Measurements from ENCODE around the gene ARHGAP33.

ARHGAP33 gene

GRCh38 chr19:35796645-35797542 lies 21.5 kb downstream of the ARHGAP33 start:
- Histone ChIP-seq H3K4me3 (ENCODE audit: low read length) (no peak overlapping the region), H3K27me3 (ENCODE audit: low read depth, low read length) (no peaks in the 10 kb centered on the region; the same call in 1 of the 2 replicates), H3K27ac (ENCODE audit: low read length) (no peak overlapping the region), H3K4me2 (ENCODE audit: low read length) (no peak overlapping the region), H3K9me3 (ENCODE audit: insufficient read depth, low read length) (no peaks in the 10 kb centered on the region), H3K4me1 (ENCODE audit: low read length) (no peaks in the 10 kb centered on the region), H3K36me3 (replicated peaks; ENCODE audit: low read depth, low read length) (no peaks in the 10 kb centered on the region), H3K9ac (ENCODE audit: low read length) (no peak overlapping the region), H3K79me2 (ENCODE audit: low read length) (no peaks in the 10 kb centered on the region), H2AFZ (ENCODE audit: low read depth, low read length) (no peak overlapping the region), H4K20me1 (ENCODE audit: insufficient read depth, low read length) (no peaks in the 10 kb centered on the region)
- TF ChIP-seq EZH2phosphoT487 (IDR thresholded peaks at IDR 0.05; ENCODE audit: low read depth), result no peak
- TF ChIP-seq CTCF (IDR thresholded peaks at IDR 0.05; ENCODE audit: low read depth, low read length), result no peak

GRCh38 chr19:35797663-35798062 lies 22.3 kb downstream of the ARHGAP33 start:
- no peaks in the 10 kb centered on the region for H3K9me3 ChIP-seq (ENCODE audit: insufficient read depth, low read length)
- TF ChIP-seq CTCF (IDR thresholded peaks at IDR 0.05; ENCODE audit: low read depth, low read length) (no peak), EZH2phosphoT487 (IDR thresholded peaks at IDR 0.05; ENCODE audit: low read depth) (no peak)
- H3K4me1 ChIP-seq (ENCODE audit: low read length), result no peaks in the 10 kb centered on the region
- no peaks in the 10 kb centered on the region; the same call in 1 of the 2 replicates for H3K27me3 ChIP-seq (ENCODE audit: low read depth, low read length)
- H4K20me1 ChIP-seq (ENCODE audit: insufficient read depth, low read length), result no peaks in the 10 kb centered on the region
- H2AFZ ChIP-seq (ENCODE audit: low read depth, low read length), result no peak overlapping the region
- H3K4me3 ChIP-seq (ENCODE audit: low read length), result no peak overlapping the region
- no peaks in the 10 kb centered on the region for H3K79me2 ChIP-seq (ENCODE audit: low read length)
- H3K27ac ChIP-seq (ENCODE audit: low read length), result no peak overlapping the region
- H3K4me2 ChIP-seq (ENCODE audit: low read length), result no peak overlapping the region
- no peaks in the 10 kb centered on the region for H3K36me3 ChIP-seq (replicated peaks; ENCODE audit: low read depth, low read length)
- H3K9ac ChIP-seq (ENCODE audit: low read length), result no peak overlapping the region

GRCh38 chr19:35801828-35802227 lies 26.5 kb downstream of the ARHGAP33 start:
- Histone ChIP-seq H3K9me3 (ENCODE audit: insufficient read depth, low read length) (no peaks in the 10 kb centered on the region), H2AFZ (ENCODE audit: low read depth, low read length) (no peak overlapping the region), H3K9ac (ENCODE audit: low read length) (no peak overlapping the region), H3K4me2 (ENCODE audit: low read length) (no peak overlapping the region), H4K20me1 (ENCODE audit: insufficient read depth, low read length) (no peaks in the 10 kb centered on the region), H3K27me3 (ENCODE audit: low read depth, low read length) (no peaks in the 10 kb centered on the region), H3K27ac (ENCODE audit: low read length) (no peak overlapping the region), H3K36me3 (replicated peaks; ENCODE audit: low read depth, low read length) (no peaks in the 10 kb centered on the region), H3K4me1 (ENCODE audit: low read length) (no peaks in the 10 kb centered on the region), H3K79me2 (ENCODE audit: low read length) (no peaks in the 10 kb centered on the region), H3K4me3 (ENCODE audit: low read length) (no peak overlapping the region)
- TF ChIP-seq EZH2phosphoT487 (IDR thresholded peaks at IDR 0.05; ENCODE audit: low read depth), result no peak
- no peak for TF ChIP-seq CTCF (IDR thresholded peaks at IDR 0.05; ENCODE audit: low read depth, low read length)

GRCh38 chr19:35805526-35806102 lies 30.2 kb downstream of the ARHGAP33 start:
- Histone ChIP-seq H3K79me2 (ENCODE audit: low read length) (no peaks in the 10 kb centered on the region), H3K4me2 (ENCODE audit: low read length) (no peak overlapping the region), H3K27me3 (ENCODE audit: low read depth, low read length) (0 out of 2 replicates have a peak, but pooled peaks cover 4% of the 10 kb centered on the region), H3K4me3 (ENCODE audit: low read length) (no peak overlapping the region), H3K9me3 (ENCODE audit: insufficient read depth, low read length) (no peaks in the 10 kb centered on the region), H4K20me1 (ENCODE audit: insufficient read depth, low read length) (no peaks in the 10 kb centered on the region), H3K4me1 (ENCODE audit: low read length) (no peaks in the 10 kb centered on the region), H3K27ac (ENCODE audit: low read length) (no peak overlapping the region), H3K36me3 (replicated peaks; ENCODE audit: low read depth, low read length) (no peaks in the 10 kb centered on the region), H2AFZ (ENCODE audit: low read depth, low read length) (no peak overlapping the region), H3K9ac (ENCODE audit: low read length) (no peak overlapping the region)
- TF ChIP-seq CTCF (IDR thresholded peaks at IDR 0.05; ENCODE audit: low read depth, low read length) (no peak), EZH2phosphoT487 (IDR thresholded peaks at IDR 0.05; ENCODE audit: low read depth) (no peak)

Data from OCI-LY3 (cell line).